ENCODE results near the gene ANGPTL4.
A peak's percentile ranks its signal among the peaks of the same experiment; 100 is the strongest.
"Not testable (repeated sequence)": the region's sequence is repeated elsewhere in the genome, so short reads cannot be mapped to it uniquely, and the experiment has no call there.

The ANGPTL4 gene

GRCh38 chr19:8334458-8335342 is 29.3 kb upstream of the ANGPTL4 start:
- no peak for DNase-seq (ENCODE audit: low read depth in 2 of 2)

DNA sequence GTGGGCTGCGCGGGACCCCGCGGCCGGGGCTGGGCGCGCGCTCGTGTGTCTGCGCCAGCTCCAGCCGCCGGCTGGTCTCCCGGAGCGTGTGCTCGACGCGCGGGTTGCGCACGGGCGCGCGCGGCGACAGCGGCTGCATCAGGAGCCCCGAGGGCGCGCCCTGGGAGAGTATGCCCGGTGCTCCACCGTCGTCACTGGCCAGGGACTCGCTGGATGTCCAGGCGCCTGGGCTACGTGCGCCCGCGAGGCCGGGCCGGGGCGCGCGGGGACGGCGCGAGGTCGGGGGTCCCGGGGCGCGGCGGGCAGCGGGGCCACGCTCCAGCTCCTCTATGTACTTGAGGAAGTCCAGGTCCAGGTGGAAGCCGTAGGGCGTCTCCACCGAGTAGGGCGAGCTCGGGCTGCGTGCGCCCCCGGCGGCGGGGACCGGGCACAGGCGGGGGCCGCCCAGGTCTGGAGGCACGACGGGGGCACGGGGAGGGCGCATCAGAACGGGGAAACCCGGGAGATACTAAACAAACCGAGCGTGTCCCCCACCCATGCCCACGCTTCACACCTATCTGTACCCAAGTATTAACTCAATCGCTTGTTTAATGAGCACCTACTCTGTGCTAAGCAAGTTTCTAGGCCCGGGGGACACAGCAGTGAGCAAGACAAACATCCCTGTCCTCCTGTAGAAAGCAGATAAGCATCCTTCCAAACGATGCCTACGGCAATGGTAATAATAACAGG is 28.4 kb upstream of the ANGPTL4 start:
- no peak for DNase-seq (ENCODE audit: low read depth in 2 of 2)

DNA sequence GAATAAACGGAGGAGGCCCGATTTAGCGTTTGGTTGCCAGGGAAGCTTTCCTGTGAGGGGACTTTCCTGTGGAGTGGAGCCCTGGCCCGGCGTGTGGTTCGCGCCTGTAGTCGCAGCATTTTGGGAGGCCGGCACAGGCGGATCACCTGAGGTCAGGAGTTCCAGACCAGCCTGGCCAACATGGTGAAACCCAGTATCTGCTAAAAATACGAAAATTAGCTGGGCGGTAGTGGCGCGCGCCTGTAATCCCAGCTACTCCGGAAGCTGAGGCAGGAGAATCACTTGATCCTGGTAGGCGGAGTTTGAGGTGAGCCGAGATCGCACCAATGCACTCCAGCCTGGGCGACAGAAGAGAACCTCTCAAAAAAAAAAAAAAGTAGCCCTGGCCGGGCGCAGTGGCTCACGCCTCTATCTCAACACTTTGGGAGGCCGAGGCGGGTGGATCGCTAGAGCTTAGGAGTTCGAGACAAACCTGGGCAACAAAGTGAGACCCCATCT is 27.8 kb upstream of the ANGPTL4 start:
- no peak for DNase-seq (ENCODE audit: low read depth in 2 of 2)

DNA sequence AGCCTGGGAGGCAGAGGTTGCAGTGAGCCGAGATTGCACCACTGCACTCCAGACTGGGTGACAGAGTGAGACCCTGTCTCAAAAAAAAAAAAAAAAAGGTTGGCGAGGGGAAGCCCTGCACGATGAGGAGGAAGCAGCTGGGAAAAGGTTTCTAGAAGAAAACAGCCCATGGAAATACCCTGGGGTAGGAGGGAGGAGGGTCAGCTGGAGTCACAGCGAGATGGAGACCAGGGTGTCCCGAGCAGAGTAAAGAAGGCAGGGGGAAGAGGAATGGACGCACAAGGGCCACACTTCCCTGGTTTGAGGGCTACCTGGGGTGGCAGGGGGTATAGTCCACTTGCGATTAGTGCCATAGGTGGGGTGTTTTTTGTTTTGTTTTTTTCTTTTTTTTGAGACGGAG is 27.3 kb upstream of the ANGPTL4 start:
- no peak for DNase-seq (ENCODE audit: low read depth in 2 of 2)

DNA sequence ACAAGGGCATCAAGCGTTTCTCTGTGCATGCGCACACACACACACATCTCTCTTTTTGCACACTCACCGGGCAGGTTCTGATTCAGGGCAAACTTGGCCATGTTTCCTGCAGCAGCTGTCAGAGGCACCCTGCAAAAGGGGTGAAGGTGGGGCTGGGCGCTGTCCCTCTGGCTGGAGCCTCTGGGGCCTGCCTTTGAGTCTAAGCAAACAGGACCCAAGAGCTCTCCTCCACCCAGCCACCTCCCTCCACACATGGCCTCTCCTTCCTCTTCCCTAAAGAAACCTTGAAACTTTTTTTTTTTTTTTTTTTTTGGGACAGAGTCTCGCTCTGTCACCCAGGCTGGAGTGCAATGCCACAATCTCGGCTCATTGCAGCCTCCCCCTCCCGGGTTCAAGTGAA is 26.2 kb upstream of the ANGPTL4 start:
- DNase-seq (ENCODE audit: low read depth in 2 of 2), result no peak

DNA sequence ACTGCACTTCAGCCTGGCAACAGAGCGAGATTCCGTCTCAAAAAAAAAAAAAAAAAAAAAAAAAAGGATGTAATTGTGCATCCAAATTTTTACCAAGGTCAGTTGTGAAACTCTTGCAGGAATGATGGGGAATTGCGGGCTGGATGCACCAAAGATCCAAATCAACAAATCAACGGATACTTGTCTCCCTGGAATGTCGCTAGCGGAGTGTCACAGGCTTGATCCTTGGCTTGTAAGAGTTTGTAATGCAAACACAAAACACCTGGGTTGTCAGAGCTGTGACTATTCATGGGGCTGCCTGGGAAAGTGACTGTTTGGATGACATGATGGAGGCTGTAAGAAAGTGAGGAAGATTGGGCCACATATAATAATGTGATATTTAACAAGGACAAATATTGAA is 25.1 kb upstream of the ANGPTL4 start:
- DNase-seq (ENCODE audit: low read depth in 2 of 2), result no peak

GRCh38 chr19:8340341-8341096 is 23.4 kb upstream of the ANGPTL4 start:
- DNase-seq (ENCODE audit: low read depth in 2 of 2), result no peak

DNA sequence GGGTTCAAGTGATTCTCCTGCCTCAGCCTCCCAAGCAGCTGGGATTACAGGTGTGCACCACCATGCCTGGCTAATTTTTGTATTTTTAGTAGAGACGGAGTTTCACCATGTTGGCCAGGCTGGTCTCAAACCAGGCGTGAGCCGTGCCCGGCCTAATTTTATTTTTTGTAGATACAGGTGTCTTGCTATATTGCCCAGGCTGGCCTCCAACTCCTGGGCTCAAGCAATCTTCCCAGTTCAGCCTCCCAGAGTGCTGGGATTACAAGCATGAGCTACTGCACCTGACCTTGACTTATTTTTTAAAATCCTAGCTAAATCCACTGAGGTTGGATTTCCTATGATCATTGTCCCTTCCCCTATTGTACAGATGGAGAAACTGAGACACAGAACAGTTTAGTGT is 22.5 kb upstream of the ANGPTL4 start:
- DNase-seq (ENCODE audit: low read depth in 2 of 2), result not testable (repeated sequence)

GRCh38 chr19:8342316-8342683 is 21.7 kb upstream of the ANGPTL4 start:
- no peak for DNase-seq (ENCODE audit: low read depth in 2 of 2)

DNA sequence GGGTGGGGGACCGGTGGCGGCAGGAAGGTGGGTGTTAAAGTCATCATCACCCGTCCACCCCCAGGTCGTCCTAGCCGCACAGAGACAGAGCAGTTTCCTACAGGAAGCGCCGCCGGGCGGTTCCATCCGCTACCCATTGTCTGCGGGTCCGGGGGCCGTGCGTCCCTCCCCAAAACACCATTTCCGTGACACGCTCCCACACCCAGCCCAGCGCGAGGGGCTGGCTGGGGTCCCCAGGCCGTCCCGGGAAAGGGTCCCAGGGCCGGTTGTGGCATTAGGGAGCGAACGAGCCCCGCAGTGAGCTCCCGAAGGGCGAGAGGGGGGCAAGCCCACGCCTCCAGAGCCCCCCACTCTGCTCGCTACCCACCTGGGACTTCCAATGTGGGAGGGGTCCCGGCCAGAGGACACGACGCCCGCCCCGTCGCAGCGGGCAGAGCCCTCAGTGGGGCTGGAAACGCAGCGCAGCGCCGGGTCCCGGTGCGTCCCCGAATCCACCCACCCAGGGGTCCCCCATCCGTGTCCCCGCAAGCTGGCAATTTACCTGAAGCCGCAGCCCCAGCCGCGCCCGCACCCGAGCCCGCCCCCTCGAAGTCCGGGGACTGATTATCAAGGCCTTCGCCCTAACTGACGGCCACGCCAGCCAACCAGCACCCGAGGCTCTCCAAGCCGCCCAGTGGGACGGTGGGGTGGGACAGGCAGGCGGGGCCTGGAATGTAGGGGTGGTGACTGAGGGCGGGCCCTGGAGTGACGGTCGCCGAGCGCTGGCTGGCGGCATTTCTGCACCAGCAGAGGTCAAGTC is 21.1 kb upstream of the ANGPTL4 start, which contains the start of gene KANK3:
KANK3 (minus strand) TSS at position 579 of the 799 bp plus-strand sequence. CDS start 5,434 bp downstream, outside the sequence.
- DNase-seq (ENCODE audit: low read depth in 2 of 2), result peak; percentile 83 to 85

GRCh38 chr19:8343483-8343844 is 20.5 kb upstream of the ANGPTL4 start:
- DNase-seq (ENCODE audit: low read depth in 2 of 2), result no peak

GRCh38 chr19:8349629-8350372 is 14.2 kb upstream of the ANGPTL4 start:
- DNase-seq (ENCODE audit: low read depth in 2 of 2), result not testable (repeated sequence)

DNA sequence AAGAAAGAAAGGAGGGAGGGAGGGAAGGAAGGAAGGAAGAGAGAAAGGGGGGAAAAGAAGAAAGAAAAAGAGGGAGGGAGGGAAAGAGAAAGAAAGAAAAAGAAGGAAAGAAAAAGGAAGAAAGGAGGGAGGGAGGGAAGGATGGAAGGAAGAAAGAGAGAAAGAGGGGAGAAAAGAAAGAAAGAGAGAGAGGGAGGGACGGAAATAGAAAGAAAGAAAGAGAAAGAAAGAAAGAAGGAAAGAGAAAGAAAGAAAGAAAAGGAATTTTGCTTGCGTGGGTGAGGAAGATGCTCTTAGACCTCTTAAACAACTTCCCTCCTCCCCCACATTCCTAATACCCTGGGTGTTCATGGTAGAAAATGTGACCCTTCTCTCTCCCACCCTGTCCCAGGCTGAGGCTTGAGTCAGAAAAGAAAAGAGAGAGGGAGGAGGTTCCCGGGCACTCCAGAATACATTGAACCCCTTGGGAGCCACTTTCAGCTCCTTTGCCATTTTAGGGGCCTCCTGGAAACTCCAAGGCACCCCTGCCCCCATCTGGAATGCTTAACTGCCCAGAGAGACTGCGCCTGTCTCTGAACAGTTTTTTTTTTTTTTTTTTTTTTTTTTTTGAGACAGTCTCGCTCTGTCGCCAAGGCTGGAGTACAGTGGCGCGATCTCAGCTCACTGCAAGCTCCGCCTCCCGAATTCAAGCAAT is 11.7 kb upstream of the ANGPTL4 start:
- no peak for DNase-seq (ENCODE audit: low read depth in 2 of 2)

GRCh38 chr19:8352845-8353244 is 11.1 kb upstream of the ANGPTL4 start:
- not testable (repeated sequence) for DNase-seq (ENCODE audit: low read depth in 2 of 2)

- no peak for DNase-seq (ENCODE audit: low read depth in 2 of 2)
These were observed 8.1 kb upstream of the ANGPTL4 start for GRCh38 chr19:8355631-8356402.

- no peak for DNase-seq (ENCODE audit: low read depth in 2 of 2)
These were observed 6.9 kb upstream of the ANGPTL4 start for GRCh38 chr19:8357007-8357521.

- DNase-seq (ENCODE audit: low read depth in 2 of 2), result no peak
These were observed 5.0 kb upstream of the ANGPTL4 start for GRCh38 chr19:8358948-8359347.

- DNase-seq (ENCODE audit: low read depth in 2 of 2), result no peak
These were observed 3.8 kb upstream of the ANGPTL4 start for GRCh38 chr19:8360196-8360595.

Data from activated CD8-positive, alpha-beta memory T cell treated with anti-CD3 and anti-CD28 coated beads for 4 hours (primary cell).